HCT116 (cell line): ENCODE data around the gene MTPN.

ENCODE experiments used
- CTCF ChIP-seq, 3 experiments: fragments of 200-600 bp in 1 of 3; sonication (generic) in 1 of 3; IDR thresholded peaks in 2 of 3; conservative IDR thresholded peaks in 1 of 3; 2 replicates each; pipeline ENCODE4 v1.5.1; 2012 to 2017; ENCODE audit warnings: low read depth in 2 of 3, low read length in 2 of 3, antibody characterized with exemption in 1 of 3, borderline replicate concordance in 1 of 3, control low read depth in 1 of 3, mild to moderate bottlenecking in 1 of 3, mixed read lengths in 1 of 3, mixed run types in 1 of 3, moderate library complexity in 1 of 3; ENCODE audit not compliant: insufficient read depth in 1 of 3
- EZH2 ChIP-seq: fragments of 200-600 bp; sonication (generic); IDR thresholded peaks from 2 replicates; pipeline ENCODE4 v1.6.1; 2017; ENCODE audit warnings: antibody characterized with exemption, mixed run types
- EZH2phosphoT487 ChIP-seq: fragments of 200-600 bp; IDR thresholded peaks from 2 replicates; pipeline ENCODE4 v1.6.1; 2018; ENCODE audit warnings: antibody characterized with exemption, borderline replicate concordance
- JUND ChIP-seq: IDR thresholded peaks from 2 replicates; pipeline ENCODE4 v1.6.1; 2012
- MAX ChIP-seq: IDR thresholded peaks from 2 replicates; pipeline ENCODE4 v1.6.1; 2012
- POLR2A ChIP-seq: IDR thresholded peaks from 2 replicates; pipeline ENCODE4 v1.7.0; 2011; ENCODE audit warnings: borderline replicate concordance; ENCODE audit not compliant: insufficient read depth, insufficient read length; ENCODE audit errors: extremely low read depth
- POLR2AphosphoS5 ChIP-seq: IDR thresholded peaks from 2 replicates; pipeline ENCODE4 v1.6.1; 2011; ENCODE audit warnings: mild to moderate bottlenecking, low read depth, low read length, moderate library complexity
- RAD21 ChIP-seq: IDR thresholded peaks from 2 replicates; pipeline ENCODE4 v1.6.1; 2012; ENCODE audit warnings: low read depth, mild to moderate bottlenecking
- REST ChIP-seq: IDR thresholded peaks from 2 replicates; pipeline ENCODE4 v1.6.1; 2012; ENCODE audit warnings: low read depth
- SIN3A ChIP-seq: IDR thresholded peaks from 2 replicates; pipeline ENCODE4 v1.6.1; 2012; ENCODE audit warnings: low read depth
- YY1 ChIP-seq: IDR thresholded peaks from 2 replicates; pipeline ENCODE4 v1.6.1; 2011; ENCODE audit warnings: low read length, low read depth, moderate library complexity, mild to moderate bottlenecking; ENCODE audit not compliant: insufficient replicate concordance; ENCODE audit errors: extremely low read depth
- ZBTB33 ChIP-seq: IDR thresholded peaks from 2 replicates; pipeline ENCODE4 v1.6.1; 2011; ENCODE audit warnings: mild to moderate bottlenecking, low read length, moderate library complexity; ENCODE audit not compliant: insufficient replicate concordance; ENCODE audit errors: extremely low read depth
- ZNF274 ChIP-seq: fragments of 200-500 bp; sonication (Bioruptor generic); IDR thresholded peaks from 2 replicates; pipeline ENCODE4 v1.6.1; 2014; ENCODE audit warnings: mild to moderate bottlenecking, low read depth, low read length, inconsistent platforms

- no peak for TF ChIP-seq CTCF (IDR thresholded peaks at IDR 0.05 in 2 of 3, conservative IDR thresholded peaks at IDR 0.05 in 1 of 3; ENCODE audit: borderline replicate concordance in 1 of 3, insufficient read depth in 1 of 3, low read depth in 2 of 3, low read length in 2 of 3)
- no peak for TF ChIP-seq POLR2A
- TF ChIP-seq POLR2AphosphoS5, result no peak
- TF ChIP-seq JUND, result no peak
- no peak for TF ChIP-seq MAX
- no peak for TF ChIP-seq REST
- no peak for TF ChIP-seq EZH2
- no peak for TF ChIP-seq ZBTB33
- TF ChIP-seq SIN3A, result no peak
- TF ChIP-seq YY1, result no peak
- no peak for TF ChIP-seq EZH2phosphoT487
- TF ChIP-seq ZNF274, result no peak
- no peak for TF ChIP-seq RAD21
Measured at GRCh38 chr7:135925210-135925609, 51.9 kb downstream of the MTPN start.
